Psoas muscle (tissue), 8 donors: ENCODE measurements around the gene CDK14. TPM values are rescaled to one million over a fixed set of nuclear protein-coding genes. Genes with fewer than 3 reads are reported as not detected.
A peak's percentile ranks its signal among the peaks of the same experiment; 100 is the strongest.

Experiments used
- ATAC-seq, 4 donors: fragments of 200-7000 bp; cut with Tn5 transposase; one replicate each; pipeline ENCODE4 v1.9.1; 2020; ENCODE audit warnings: moderate library complexity in 3 of 4, mild to moderate bottlenecking in 2 of 4
- DNase-seq, 2 donors: peaks; one replicate each; pipeline ENCODE4 v3.0.0-alpha.2; 2020
- H3K27ac ChIP-seq: fragments of 200-600 bp; one replicate; pipeline ENCODE4 v1.8.0; 2022
- H3K27me3 ChIP-seq, 3 donors: fragments of 200-600 bp in 1 of 3; one replicate each; pipeline versions ENCODE4 v1.6.1 to v1.8.0; 2013 to 2022; ENCODE audit warnings: low read length in 2 of 3, mild to moderate bottlenecking in 2 of 3, moderate library complexity in 1 of 3; ENCODE audit not compliant: insufficient read depth in 3 of 3
- H3K36me3 ChIP-seq, 2 donors: fragments of 200-600 bp in 1 of 2; one replicate each; pipeline versions ENCODE4 v1.6.1 to v1.8.0; 2013 to 2022; ENCODE audit warnings: low read depth in 1 of 2, mild to moderate bottlenecking in 1 of 2, moderate library complexity in 1 of 2; ENCODE audit not compliant: insufficient read depth in 1 of 2
- H3K4me1 ChIP-seq: fragments of 200-600 bp; one replicate; pipeline ENCODE4 v1.8.0; 2022
- H3K4me3 ChIP-seq: fragments of 200-600 bp; one replicate; pipeline ENCODE4 v1.8.0; 2022; ENCODE audit warnings: mild to moderate bottlenecking
- H3K9me3 ChIP-seq: fragments of 200-600 bp; one replicate; pipeline ENCODE4 v1.8.0; 2022
- WGBS, 3 donors: extraction: QIAGEN DNeasy Blood & Tissue Kit; methylation state at CpG; one replicate each; pipeline versions ENCODE4 v1.1.6 to v1.1.7; 2013; 5-methylcytosine and 5-hydroxymethylcytosine counted together
- intact Hi-C, 2 donors: fragments of 100-400 bp; cut with DNase I; formaldehyde crosslinking; loops; one replicate each; pipeline versions ENCODE4 v1.11.0 to v1.14.2; 2022
- polyA plus RNA-seq, 3 donors: library from polyadenylated mRNA; stranded (reverse); fragments of 200-250 nt; gene quantifications; one replicate each; pipeline ENCODE4 v1.2.3, GENCODE V29; 2013
- total RNA-seq, 4 donors: library from RNA; stranded (reverse); fragmentation: NEBNext Ultra II Directional in 2 of 4; extraction: Animal tissue kit (Norgen Biotek cat#: 25700) in 2 of 4; gene quantifications; one replicate each; pipeline versions ENCODE4 v1.2.1 to v1.2.4, GENCODE V29; 2021 to 2023
- TF ChIP-seq, protein P1 (sequence below): fragments of 200-600 bp; IDR thresholded peaks from one replicate; pipeline ENCODE4 v1.8.0; 2022; ENCODE audit warnings: antibody characterized with exemption
- donor health status: healthy with polysubstance abuse.
- donor health status: DM: no; HTN: no; CAD: no; lungs with moderate emphysema.
- donor health status: Bipolar disorder and iron deficiency.
- donor health status: healthy.
- donor health status: DM: yes; HTN: yes; CAD: no.
- donor health status: DM: no; HTN: no; CAD: no.
- donor health status: DM: no; HTN: no; CAD: no.
- donor health status: DM: yes; HTN: yes; CAD: no.

Gene CDK14
- total and polyA plus RNA-seq, 7 donors: 1.7 to 16.6 (median 10.6) TPM

DNA sequence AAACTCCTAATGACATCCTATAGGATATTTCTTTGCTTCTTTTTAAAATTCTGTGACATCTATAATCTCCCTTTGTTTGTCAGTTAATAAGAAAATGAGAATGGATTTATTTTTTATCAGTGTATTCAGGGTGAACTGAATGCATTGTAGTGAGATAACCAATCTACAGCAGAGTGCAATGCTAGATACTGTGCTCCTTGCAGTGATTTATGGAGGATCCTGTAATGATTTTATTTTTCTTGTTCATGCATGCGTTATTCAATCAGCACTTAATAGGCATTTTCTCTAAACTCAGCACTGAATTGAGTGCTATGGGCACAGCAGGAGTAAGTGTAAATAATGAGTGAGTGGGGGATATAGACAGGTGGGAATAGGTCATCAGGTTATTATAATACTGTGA is 253.9 kb downstream of the CDK14 start:
- intact Hi-C loops: no loop called here
- H3K27ac ChIP-seq: no peak overlapping the region
- DNase-seq (no peak), ATAC-seq (no peak)
- no peak overlapping the region for H3K4me3 ChIP-seq
- no peaks in the 10 kb centered on the region for H3K27me3 ChIP-seq
- no peaks in the 10 kb centered on the region for H3K9me3 ChIP-seq
- TF ChIP-seq, protein P1, sequence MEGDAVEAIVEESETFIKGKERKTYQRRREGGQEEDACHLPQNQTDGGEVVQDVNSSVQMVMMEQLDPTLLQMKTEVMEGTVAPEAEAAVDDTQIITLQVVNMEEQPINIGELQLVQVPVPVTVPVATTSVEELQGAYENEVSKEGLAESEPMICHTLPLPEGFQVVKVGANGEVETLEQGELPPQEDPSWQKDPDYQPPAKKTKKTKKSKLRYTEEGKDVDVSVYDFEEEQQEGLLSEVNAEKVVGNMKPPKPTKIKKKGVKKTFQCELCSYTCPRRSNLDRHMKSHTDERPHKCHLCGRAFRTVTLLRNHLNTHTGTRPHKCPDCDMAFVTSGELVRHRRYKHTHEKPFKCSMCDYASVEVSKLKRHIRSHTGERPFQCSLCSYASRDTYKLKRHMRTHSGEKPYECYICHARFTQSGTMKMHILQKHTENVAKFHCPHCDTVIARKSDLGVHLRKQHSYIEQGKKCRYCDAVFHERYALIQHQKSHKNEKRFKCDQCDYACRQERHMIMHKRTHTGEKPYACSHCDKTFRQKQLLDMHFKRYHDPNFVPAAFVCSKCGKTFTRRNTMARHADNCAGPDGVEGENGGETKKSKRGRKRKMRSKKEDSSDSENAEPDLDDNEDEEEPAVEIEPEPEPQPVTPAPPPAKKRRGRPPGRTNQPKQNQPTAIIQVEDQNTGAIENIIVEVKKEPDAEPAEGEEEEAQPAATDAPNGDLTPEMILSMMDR: no peak
- no peaks in the 10 kb centered on the region for H3K36me3 ChIP-seq
- no peaks in the 10 kb centered on the region for H3K4me1 ChIP-seq
- 92 to 97% (median 93%) methylated on average over 1 of the region's 1 CpG for WGBS, 3 donors

DNA sequence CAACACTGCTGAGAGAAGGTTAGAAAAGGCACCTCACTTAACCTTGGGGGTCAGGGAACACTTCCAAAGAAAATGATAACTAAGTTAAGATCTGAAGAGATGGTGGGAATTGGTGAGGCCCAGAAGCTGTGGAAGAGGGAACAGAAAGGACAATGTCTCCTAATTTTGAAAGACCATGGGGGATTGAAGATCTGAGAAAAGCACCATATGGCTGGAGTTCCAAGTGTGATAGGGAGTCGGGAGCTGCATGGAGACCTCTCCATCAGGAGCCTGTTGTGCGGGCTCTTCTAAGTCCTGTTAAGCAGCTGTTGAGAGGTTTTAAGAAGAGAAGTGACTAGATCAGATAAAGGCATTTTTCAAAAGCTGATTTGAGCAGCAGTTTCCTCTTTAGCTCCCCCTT is 254.3 kb downstream of the CDK14 start:
- no peak for DNase-seq
- TF ChIP-seq, protein P1: no peak
- Histone ChIP-seq H3K36me3 (no peaks in the 10 kb centered on the region), H3K9me3 (no peaks in the 10 kb centered on the region), H3K27ac (no peak overlapping the region), H3K4me3 (no peak overlapping the region), H3K27me3 (no peaks in the 10 kb centered on the region), H3K4me1 (no peaks in the 10 kb centered on the region)
- no peak for ATAC-seq
- 68 to 91% (median 91%) methylated on average over 2 of the region's 2 CpGs for WGBS, 3 donors
- intact Hi-C loops: no loop called here

DNA sequence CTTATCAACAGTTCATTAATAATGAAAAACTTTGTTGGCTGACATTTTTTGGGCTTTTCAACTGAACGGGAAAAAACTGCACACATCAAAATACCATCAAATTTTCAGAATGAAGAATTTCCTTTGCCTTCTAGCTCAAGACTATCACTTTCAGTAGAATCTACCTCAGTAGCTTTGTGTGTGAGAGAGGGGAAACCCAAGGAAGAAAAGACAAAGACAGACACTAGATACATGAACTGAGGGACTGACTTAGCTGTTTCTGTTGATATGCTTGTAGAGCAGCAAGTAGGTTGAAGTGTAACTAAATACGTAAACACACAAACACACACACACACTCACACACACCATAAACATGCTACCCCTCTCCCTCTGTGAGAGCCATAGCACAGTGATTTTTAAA is 257.1 kb downstream of the CDK14 start:
- Histone ChIP-seq H3K4me3 (no peak overlapping the region), H3K4me1 (no peaks in the 10 kb centered on the region), H3K27ac (no peak overlapping the region), H3K9me3 (no peaks in the 10 kb centered on the region), H3K27me3 (no peaks in the 10 kb centered on the region), H3K36me3 (no peaks in the 10 kb centered on the region)
- DNase-seq (no peak), ATAC-seq (no peak)
- TF ChIP-seq, protein P1: no peak
- 91 to 93% (median 93%) methylated on average over 2 of the region's 2 CpGs for WGBS, 3 donors
- intact Hi-C loops: no loop called here

DNA sequence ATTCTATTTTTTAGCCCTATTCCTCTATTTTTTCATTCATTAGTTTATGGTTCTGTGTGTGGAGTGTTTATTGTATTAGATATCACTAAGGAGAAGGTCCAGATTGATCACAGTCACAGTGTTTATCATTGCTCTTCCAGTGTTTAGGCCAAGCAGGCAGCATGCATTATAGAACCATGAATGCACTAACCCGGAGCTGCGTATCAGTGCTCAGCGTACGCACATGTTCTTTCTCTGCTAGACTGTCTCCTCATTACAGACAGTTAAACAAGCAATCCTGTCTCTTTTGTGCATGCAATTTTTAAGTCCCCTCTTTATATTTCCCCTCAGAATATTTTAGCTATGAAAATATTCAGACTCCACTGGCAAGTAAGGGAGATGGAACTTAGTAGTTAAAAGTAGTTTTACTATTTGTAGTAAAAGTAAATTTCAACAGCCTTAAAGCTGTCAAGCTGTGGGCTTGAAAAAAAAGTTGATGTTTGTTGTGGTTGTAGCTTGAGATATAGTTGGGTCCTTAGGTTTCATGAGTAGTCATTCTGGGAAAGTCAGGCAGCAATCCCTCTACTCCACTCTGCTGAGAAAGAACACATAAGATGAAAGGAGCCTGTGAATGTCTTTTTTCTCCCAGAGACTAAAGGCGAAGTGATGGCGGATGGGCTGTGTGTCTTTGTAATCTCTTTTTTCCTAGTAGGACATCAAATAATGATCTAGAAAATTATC is 260.4 kb downstream of the CDK14 start:
- DNase-seq (no peak), ATAC-seq (no peak)
- no peaks in the 10 kb centered on the region for H3K27me3 ChIP-seq
- H3K9me3 ChIP-seq: no peaks in the 10 kb centered on the region
- H3K4me1 ChIP-seq: no peaks in the 10 kb centered on the region
- H3K27ac ChIP-seq: no peak overlapping the region
- no peak overlapping the region for H3K4me3 ChIP-seq
- TF ChIP-seq, protein P1: no peak
- 92 to 94% (median 94%) methylated on average over 6 of the region's 6 CpGs for WGBS, 3 donors
- no peaks in the 10 kb centered on the region for H3K36me3 ChIP-seq
- intact Hi-C loops: no loop called here

DNA sequence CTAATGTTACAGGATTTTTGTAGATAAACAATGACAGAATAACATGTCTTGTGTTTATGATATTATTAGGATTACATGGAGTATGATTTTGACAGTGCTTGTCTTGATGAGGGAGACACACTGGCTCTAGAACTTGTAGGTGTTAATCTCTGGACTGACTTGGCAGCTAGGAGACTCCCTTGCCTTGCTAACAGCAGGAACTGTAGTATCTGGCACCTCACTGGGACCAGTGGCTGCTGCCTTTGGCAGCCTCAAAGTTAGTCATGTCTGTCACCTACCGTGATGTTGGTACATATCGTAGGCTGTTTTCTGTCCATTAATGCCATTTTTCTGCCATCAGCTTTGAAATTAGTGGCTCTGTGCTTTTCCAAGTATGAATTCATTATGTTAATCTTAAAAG is 261.5 kb downstream of the CDK14 start:
- 41 to 57% (median 44%) methylated on average over 2 of the region's 2 CpGs for WGBS, 3 donors
- H3K27me3 ChIP-seq: no peaks in the 10 kb centered on the region
- H3K4me1 ChIP-seq: no peaks in the 10 kb centered on the region
- intact Hi-C loops: no loop called here
- TF ChIP-seq, protein P1: no peak
- H3K4me3 ChIP-seq: no peak overlapping the region
- no peaks in the 10 kb centered on the region for H3K36me3 ChIP-seq
- H3K27ac ChIP-seq: no peak overlapping the region
- H3K9me3 ChIP-seq: no peaks in the 10 kb centered on the region
- ATAC-seq (peak in 2 of 4 donors; percentile 66 to 69), DNase-seq (no peak)
